Tibial nerve (tissue), 4 donors: ENCODE results near the gene TECPR2.

Experiments used
- EP300 ChIP-seq, 2 donors: sonication (generic); formaldehyde crosslinking; IDR thresholded peaks; one replicate each; pipeline ENCODE4 v1.6.1; 2017; ENCODE audit warnings: antibody characterized with exemption in 2 of 2, mild to moderate bottlenecking in 1 of 2
- POLR2A ChIP-seq, 2 donors: fragments of 450-650 bp; IDR thresholded peaks; one replicate each; pipeline ENCODE4 v1.6.1; 2017; ENCODE audit warnings: antibody characterized with exemption in 2 of 2, mild to moderate bottlenecking in 2 of 2, moderate library complexity in 2 of 2
- TF ChIP-seq, protein P1 (sequence below), 5 experiments: fragments of 200-600 bp in 3 of 5; fragments of 450-650 bp in 2 of 5; sonication (generic) in 3 of 5; IDR thresholded peaks; one replicate each; pipeline ENCODE4 v1.5.1; 2016 to 2019; ENCODE audit warnings: antibody characterized with exemption in 5 of 5, mild to moderate bottlenecking in 3 of 5, moderate library complexity in 2 of 5

- TF ChIP-seq POLR2A (IDR thresholded peaks at IDR 0.05) = no peak
- TF ChIP-seq, protein P1, sequence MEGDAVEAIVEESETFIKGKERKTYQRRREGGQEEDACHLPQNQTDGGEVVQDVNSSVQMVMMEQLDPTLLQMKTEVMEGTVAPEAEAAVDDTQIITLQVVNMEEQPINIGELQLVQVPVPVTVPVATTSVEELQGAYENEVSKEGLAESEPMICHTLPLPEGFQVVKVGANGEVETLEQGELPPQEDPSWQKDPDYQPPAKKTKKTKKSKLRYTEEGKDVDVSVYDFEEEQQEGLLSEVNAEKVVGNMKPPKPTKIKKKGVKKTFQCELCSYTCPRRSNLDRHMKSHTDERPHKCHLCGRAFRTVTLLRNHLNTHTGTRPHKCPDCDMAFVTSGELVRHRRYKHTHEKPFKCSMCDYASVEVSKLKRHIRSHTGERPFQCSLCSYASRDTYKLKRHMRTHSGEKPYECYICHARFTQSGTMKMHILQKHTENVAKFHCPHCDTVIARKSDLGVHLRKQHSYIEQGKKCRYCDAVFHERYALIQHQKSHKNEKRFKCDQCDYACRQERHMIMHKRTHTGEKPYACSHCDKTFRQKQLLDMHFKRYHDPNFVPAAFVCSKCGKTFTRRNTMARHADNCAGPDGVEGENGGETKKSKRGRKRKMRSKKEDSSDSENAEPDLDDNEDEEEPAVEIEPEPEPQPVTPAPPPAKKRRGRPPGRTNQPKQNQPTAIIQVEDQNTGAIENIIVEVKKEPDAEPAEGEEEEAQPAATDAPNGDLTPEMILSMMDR (IDR thresholded peaks at IDR 0.05) = no peak
- no peak for TF ChIP-seq EP300 (IDR thresholded peaks at IDR 0.05)
These were observed 141.0 kb downstream of the TECPR2 start for GRCh38 chr14:102503641-102504327.
